HepG2 (cell line): Measurements from ENCODE around the gene NEK6. TPM values are rescaled to one million over a fixed set of nuclear protein-coding genes. Genes with fewer than 3 reads are reported as not detected.
A peak's percentile ranks its signal among the peaks of the same experiment; 100 is the strongest.

Experiments
- ATAC-seq: fragments of 200-7000 bp; cut with Tn5 transposase; 3 replicates; pipeline ENCODE4 v1.9.1; 2020; ENCODE audit warnings: mild to moderate bottlenecking, moderate library complexity
- BruUV-seq: library from RNA; stranded (reverse); fragments of 400-500 nt; replicated peaks from 2 replicates; lab custom pipeline; 2021; lab: Mats Ljungman, UMichigan
- CTCF ChIA-PET: fragments of 300-600 bp; formaldehyde crosslinking; extraction: SDS; loops from one replicate; lab custom pipeline; 2021; ENCODE audit warnings: low total read pairs, inconsistent platforms, low intra/inter-chr PET ratio; lab: Yijun Ruan, JAX
- POLR2A ChIA-PET: fragments of 350-600 bp; sonication (Branson Sonifier 250); formaldehyde crosslinking; loops from one replicate; lab custom pipeline; 2020; ENCODE audit warnings: antibody characterized with exemption, inconsistent platforms; lab: Yijun Ruan, JAX
- DNase-seq: peaks from one replicate; pipeline ENCODE4 v3.0.0-alpha.2; 2015; ENCODE audit warnings: low spot score
- FAIRE-seq: peaks from 3 replicates; lab custom pipeline; 2011; peaks lifted over from hg19 to GRCh38; lab: Jason Lieb, UNC
- H2AFZ ChIP-seq: one replicate; pipeline ENCODE4 v1.6.1; 2011; ENCODE audit warnings: low read length, inconsistent platforms
- H3K27ac ChIP-seq: fragments of 300-600 bp; 3 replicates; pipeline ENCODE4 v1.8.0; 2011; ENCODE audit warnings: mixed run types, mild to moderate bottlenecking, mixed read lengths, low read length, inconsistent platforms; ENCODE audit not compliant: insufficient read depth; ENCODE audit errors: extremely low read length
- H3K27me3 ChIP-seq, 2 experiments: fragments of 200-600 bp in 1 of 2; 2 replicates in 1 of 2; 3 replicates in 1 of 2; pipeline versions ENCODE4 v1.6.0 to v1.8.0; 2011; ENCODE audit warnings: low read length in 2 of 2, mild to moderate bottlenecking in 2 of 2, moderate library complexity in 2 of 2, inconsistent platforms in 1 of 2; ENCODE audit not compliant: insufficient read depth in 2 of 2, control insufficient read depth in 1 of 2
- H3K36me3 ChIP-seq, 2 experiments: fragments of 200-600 bp in 1 of 2; replicated peaks in 1 of 2; 2 replicates in 1 of 2; 3 replicates in 1 of 2; pipeline versions ENCODE4 v1.5.1 to v1.8.0; 2011; ENCODE audit warnings: low read length in 2 of 2, inconsistent platforms in 1 of 2; ENCODE audit not compliant: insufficient read depth in 2 of 2, control insufficient read depth in 1 of 2
- H3K4me1 ChIP-seq: 2 replicates; pipeline ENCODE4 v1.5.1; 2012; ENCODE audit warnings: low read length, inconsistent platforms; ENCODE audit not compliant: insufficient read depth
- H3K4me2 ChIP-seq: 2 replicates; pipeline ENCODE4 v1.6.0; 2011; ENCODE audit warnings: low read depth, low read length, inconsistent platforms
- H3K4me3 ChIP-seq, 3 experiments: fragments of 200-600 bp in 1 of 3; sonication (generic), shearing (Covaris generic) in 1 of 3; replicated peaks in 1 of 3; 2 replicates each; pipeline ENCODE4 v1.5.1; 2011 to 2016; ENCODE audit warnings: low read length in 3 of 3, inconsistent platforms in 2 of 3, low read depth in 2 of 3, mild to moderate bottlenecking in 2 of 3, control low read depth in 1 of 3, mixed read lengths in 1 of 3; ENCODE audit not compliant: insufficient read depth in 1 of 3
- H3K79me2 ChIP-seq: one replicate; pipeline ENCODE4 v1.6.1; 2011; ENCODE audit warnings: low read length, inconsistent platforms; ENCODE audit not compliant: insufficient read depth
- H3K9ac ChIP-seq: 2 replicates; pipeline ENCODE4 v1.6.0; 2011; ENCODE audit warnings: mild to moderate bottlenecking, low read depth, low read length, inconsistent platforms; ENCODE audit not compliant: insufficient read depth
- H3K9me3 ChIP-seq: 2 replicates; pipeline ENCODE4 v1.5.1; 2012; ENCODE audit warnings: mild to moderate bottlenecking, low read length
- H4K20me1 ChIP-seq: 2 replicates; pipeline ENCODE4 v1.6.0; 2011; ENCODE audit warnings: inconsistent platforms, mild to moderate bottlenecking, low read length, moderate library complexity; ENCODE audit not compliant: insufficient read depth
- CENPX ChIP-seq: sonication (generic); formaldehyde crosslinking; IDR thresholded peaks from 2 replicates; pipeline ENCODE4 v1.9.0; 2021; ENCODE audit warnings: mild to moderate bottlenecking, missing genetic modification reagents, moderate library complexity
- CHD4 ChIP-seq: fragments of 200-600 bp; sonication (generic); IDR thresholded peaks from 2 replicates; pipeline ENCODE4 v1.7.0; 2017; ENCODE audit warnings: mild to moderate bottlenecking, low read length, borderline replicate concordance
- HOXD1 ChIP-seq: sonication (generic); formaldehyde crosslinking; IDR thresholded peaks from 2 replicates; pipeline ENCODE4 v1.5.0; 2020; ENCODE audit warnings: missing genetic modification reagents
- KAT8 ChIP-seq: IDR thresholded peaks from 2 replicates; pipeline ENCODE4 v1.6.1; 2016; ENCODE audit warnings: missing genetic modification reagents, missing compliant biosample characterization
- RXRA ChIP-seq: sonication (generic); formaldehyde crosslinking; IDR thresholded peaks from 2 replicates; pipeline ENCODE4 v1.5.1; 2020; ENCODE audit warnings: missing genetic modification reagents
- SIX4 ChIP-seq: sonication (generic); formaldehyde crosslinking; IDR thresholded peaks from 2 replicates; pipeline ENCODE4 v1.4.0; 2020; ENCODE audit warnings: missing genetic modification reagents
- SP2 ChIP-seq: sonication (generic); formaldehyde crosslinking; IDR thresholded peaks from 2 replicates; pipeline ENCODE4 v1.5.1; 2020; ENCODE audit warnings: mild to moderate bottlenecking, missing genetic modification reagents
- SPEN ChIP-seq: sonication (generic); formaldehyde crosslinking; IDR thresholded peaks from 2 replicates; pipeline ENCODE4 v1.5.1; 2020; ENCODE audit warnings: low read depth, mild to moderate bottlenecking, missing genetic modification reagents
- ZBTB14 ChIP-seq: sonication (generic); formaldehyde crosslinking; IDR thresholded peaks from 2 replicates; pipeline ENCODE4 v1.4.0; 2020; ENCODE audit warnings: missing genetic modification reagents
- ZFP91 ChIP-seq: sonication (generic); formaldehyde crosslinking; IDR thresholded peaks from 2 replicates; pipeline ENCODE4 v1.9.0; 2022; ENCODE audit warnings: missing genetic modification reagents, mild to moderate bottlenecking, borderline replicate concordance
- ZNF136 ChIP-seq: sonication (generic); formaldehyde crosslinking; IDR thresholded peaks from 2 replicates; pipeline ENCODE4 v1.8.1; 2022; ENCODE audit warnings: low read depth, mild to moderate bottlenecking, moderate library complexity, missing genetic modification reagents
- ZNF446 ChIP-seq: sonication (generic); formaldehyde crosslinking; IDR thresholded peaks from 2 replicates; pipeline ENCODE4 v1.5.0; 2020; ENCODE audit warnings: mild to moderate bottlenecking, missing genetic modification reagents
- ZNF460 ChIP-seq: sonication (generic); formaldehyde crosslinking; IDR thresholded peaks from 2 replicates; pipeline ENCODE4 v1.5.1; 2020; ENCODE audit warnings: missing genetic modification reagents, mild to moderate bottlenecking, borderline replicate concordance
- ZNF564 ChIP-seq: sonication (generic); formaldehyde crosslinking; IDR thresholded peaks from 2 replicates; pipeline ENCODE4 v1.8.1; 2023; ENCODE audit warnings: mild to moderate bottlenecking, missing genetic modification reagents
- ZNF777 ChIP-seq: sonication (generic); formaldehyde crosslinking; IDR thresholded peaks from 2 replicates; pipeline ENCODE4 v1.4.0; 2020; ENCODE audit warnings: missing genetic modification reagents
- WGBS: methylation state at CpG from one replicate; pipeline ENCODE4 v1.1.6; 2017; ENCODE audit warnings: low lambda C conversion rate; 5-methylcytosine and 5-hydroxymethylcytosine counted together
- in situ Hi-C: cut with HindIII; loops from 2 replicates; pipeline ENCODE4 v1.10.0; 2017; ENCODE audit warnings: low pct_unique_long_range_greater_than_20kb; ENCODE audit not compliant: extremely low pct_ligation_motif_present
- intact Hi-C: fragments of 100-400 bp; cut with micrococcal nuclease; formaldehyde crosslinking; loops from one replicate; pipeline ENCODE4 v1.10.0; 2022; ENCODE audit not compliant: unreplicated experiment
- polyA plus RNA-seq, 8 experiments: library from polyadenylated mRNA; depleted of rRNA in 3 of 8; stranded (reverse) in 7 of 8; unstranded in 1 of 8; fragments of >200 nt; fragmentation: Illumina TruSeq in 4 of 8; extraction: Trizol in 4 of 8; gene quantifications; 2 replicates each; pipeline versions ENCODE4 v1.2.1 to v1.2.3, GENCODE V29; 2011 to 2016; ENCODE audit warnings: low read depth in 4 of 8, missing spikeins in 1 of 8, mixed read lengths in 1 of 8; ENCODE audit not compliant: insufficient read depth in 1 of 8
- total RNA-seq, 5 experiments: library from RNA; depleted of rRNA; stranded (reverse); fragments of >200 nt; fragmentation: Illumina TruSeq; extraction: Trizol; gene quantifications; 2 replicates each; pipeline ENCODE4 v1.2.3, GENCODE V29; 2016; ENCODE audit warnings: low read depth in 1 of 5

Gene NEK6
- total and polyA plus RNA-seq, 2 of the 13 experiments (the other 11 are each of a cell fraction or from before 2014, with no cell fraction given): 30.4 to 119 TPM

GRCh38 chr9:124350494-124351263 lies 92.9 kb downstream of the NEK6 start:
- Histone ChIP-seq H3K27me3 (no peaks in the 10 kb centered on the region), H2AFZ (no peak overlapping the region), H4K20me1 (no peaks in the 10 kb centered on the region), H3K36me3 (peaks cover 40 to 87% of the 10 kb centered on the region in 2 experiments), H3K9ac (no peak overlapping the region), H3K4me1 (peaks cover 14% of the 10 kb centered on the region), H3K79me2 (no peaks in the 10 kb centered on the region), H3K4me2 (no peak overlapping the region), H3K4me3 (no peak overlapping the region), H3K27ac (peak overlapping the region; percentile 27), H3K9me3 (no peaks in the 10 kb centered on the region)
- in situ Hi-C loops: no loop called here
- DNase-seq (peak; percentile 31), FAIRE-seq (no peak), ATAC-seq (peak; percentile 40)
- WGBS: 83% methylated on average over 7 of the region's 16 CpGs
- CTCF ChIA-PET: no interaction called here
- BruUV-seq: no TSS peak
- intact Hi-C loops: no loop called here
- POLR2A ChIA-PET: interaction anchor here (0.9 kb wide), 1 partner anchor 36 kb away, joined by 3 read pairs; no protein-coding TSS in a partner anchor
- TF ChIP-seq ZNF446: no peak
- peak; percentile 55; the same call in 1 of the 2 replicates for TF ChIP-seq SPEN (CRISPR knock-in tag)
- TF ChIP-seq ZFP91: no peak
- TF ChIP-seq RXRA: no peak; the same call in 1 of the 2 replicates
- no peak for TF ChIP-seq CHD4
- TF ChIP-seq SIX4 (CRISPR knock-in tag): no peak
- no peak for TF ChIP-seq ZNF460 (CRISPR knock-in tag)
- no peak for TF ChIP-seq ZNF564
- no peak for TF ChIP-seq KAT8 (CRISPR knock-in tag)
- no peak for TF ChIP-seq ZNF136
- no peak for TF ChIP-seq HOXD1 (CRISPR knock-in tag)
- no peak for TF ChIP-seq ZBTB14 (CRISPR knock-in tag)
- no peak for TF ChIP-seq ZNF777
- no peak for TF ChIP-seq CENPX (CRISPR knock-in tag)
- no peak for TF ChIP-seq SP2 (CRISPR knock-in tag)
